Testis (tissue), 2 donors: ENCODE results near the gene SMOC1.

Source experiments
- CTCF ChIP-seq, 3 experiments: fragments of 450-650 bp in 2 of 3; fragments of 200-600 bp in 1 of 3; sonication (generic) in 1 of 3; IDR thresholded peaks; one replicate each; pipeline ENCODE4 v1.5.1; 2016 to 2019; ENCODE audit warnings: antibody characterized with exemption in 3 of 3, mild to moderate bottlenecking in 2 of 3, moderate library complexity in 1 of 3
- POLR2A ChIP-seq: fragments of 450-650 bp; IDR thresholded peaks from one replicate; pipeline ENCODE4 v1.6.1; 2017; ENCODE audit warnings: antibody characterized with exemption, mild to moderate bottlenecking, moderate library complexity

DNA sequence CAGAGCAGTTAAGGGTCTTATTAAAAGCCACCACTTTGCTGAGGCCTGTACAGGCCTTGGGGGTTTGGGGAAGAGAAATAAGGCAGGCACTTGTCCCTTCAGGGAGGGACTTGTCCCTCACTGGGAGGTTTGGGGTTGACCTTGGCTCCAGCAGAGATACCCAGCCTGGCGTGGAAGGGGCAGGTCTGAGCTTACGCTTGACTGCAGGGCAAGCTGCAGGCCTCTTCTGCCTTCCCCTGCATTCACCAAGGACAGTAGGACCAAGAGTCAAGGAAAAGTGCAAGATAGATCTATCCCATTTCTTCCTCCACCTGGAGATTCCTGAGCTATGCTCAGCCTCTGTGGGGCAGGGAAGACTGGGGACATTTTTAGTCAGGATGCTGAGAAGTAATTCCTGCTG, 154.3 kb downstream of the SMOC1 start:
- TF ChIP-seq CTCF (IDR thresholded peaks at IDR 0.05) (no peak), POLR2A (no peak)
